Neural cell (in vitro differentiated cells): ENCODE data around the gene ACAA1.

Source experiments
- POLR2AphosphoS5 ChIP-seq: IDR thresholded peaks from 2 replicates; pipeline ENCODE4 v1.6.1; 2012
- RAD21 ChIP-seq: fragments of 450-650 bp; conservative IDR thresholded peaks from 2 replicates; pipeline ENCODE4 v1.6.1; 2014; ENCODE audit warnings: antibody characterized with exemption, mild to moderate bottlenecking, moderate library complexity
- TF ChIP-seq, protein P1 (sequence below): fragments of 450-650 bp; IDR thresholded peaks from 2 replicates; pipeline ENCODE4 v1.5.1; 2014; ENCODE audit warnings: antibody characterized with exemption, mild to moderate bottlenecking, moderate library complexity; ENCODE audit not compliant: poor library complexity, severe bottlenecking
- TF ChIP-seq, protein P2 (sequence below): IDR thresholded peaks from 2 replicates; pipeline ENCODE4 v1.6.1; 2012; ENCODE audit warnings: borderline replicate concordance

DNA sequence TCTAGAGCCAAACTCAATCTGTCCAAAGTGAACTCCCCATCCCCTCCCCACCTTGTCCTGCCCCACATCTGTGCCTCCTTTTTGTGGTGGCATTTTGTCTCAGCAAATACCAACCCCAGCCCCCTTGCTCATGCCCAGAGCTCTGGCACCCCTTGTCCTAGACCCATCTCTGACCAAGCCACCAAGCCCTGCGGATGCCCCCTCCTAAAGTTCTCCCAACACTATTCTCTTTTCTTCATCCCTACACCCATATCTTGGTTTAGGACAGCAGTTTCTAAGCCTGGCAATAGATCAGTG is 17.7 kb downstream of the ACAA1 start:
- TF ChIP-seq, protein P1, sequence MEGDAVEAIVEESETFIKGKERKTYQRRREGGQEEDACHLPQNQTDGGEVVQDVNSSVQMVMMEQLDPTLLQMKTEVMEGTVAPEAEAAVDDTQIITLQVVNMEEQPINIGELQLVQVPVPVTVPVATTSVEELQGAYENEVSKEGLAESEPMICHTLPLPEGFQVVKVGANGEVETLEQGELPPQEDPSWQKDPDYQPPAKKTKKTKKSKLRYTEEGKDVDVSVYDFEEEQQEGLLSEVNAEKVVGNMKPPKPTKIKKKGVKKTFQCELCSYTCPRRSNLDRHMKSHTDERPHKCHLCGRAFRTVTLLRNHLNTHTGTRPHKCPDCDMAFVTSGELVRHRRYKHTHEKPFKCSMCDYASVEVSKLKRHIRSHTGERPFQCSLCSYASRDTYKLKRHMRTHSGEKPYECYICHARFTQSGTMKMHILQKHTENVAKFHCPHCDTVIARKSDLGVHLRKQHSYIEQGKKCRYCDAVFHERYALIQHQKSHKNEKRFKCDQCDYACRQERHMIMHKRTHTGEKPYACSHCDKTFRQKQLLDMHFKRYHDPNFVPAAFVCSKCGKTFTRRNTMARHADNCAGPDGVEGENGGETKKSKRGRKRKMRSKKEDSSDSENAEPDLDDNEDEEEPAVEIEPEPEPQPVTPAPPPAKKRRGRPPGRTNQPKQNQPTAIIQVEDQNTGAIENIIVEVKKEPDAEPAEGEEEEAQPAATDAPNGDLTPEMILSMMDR: no peak
- no peak for TF ChIP-seq POLR2AphosphoS5
- TF ChIP-seq, protein P2, sequence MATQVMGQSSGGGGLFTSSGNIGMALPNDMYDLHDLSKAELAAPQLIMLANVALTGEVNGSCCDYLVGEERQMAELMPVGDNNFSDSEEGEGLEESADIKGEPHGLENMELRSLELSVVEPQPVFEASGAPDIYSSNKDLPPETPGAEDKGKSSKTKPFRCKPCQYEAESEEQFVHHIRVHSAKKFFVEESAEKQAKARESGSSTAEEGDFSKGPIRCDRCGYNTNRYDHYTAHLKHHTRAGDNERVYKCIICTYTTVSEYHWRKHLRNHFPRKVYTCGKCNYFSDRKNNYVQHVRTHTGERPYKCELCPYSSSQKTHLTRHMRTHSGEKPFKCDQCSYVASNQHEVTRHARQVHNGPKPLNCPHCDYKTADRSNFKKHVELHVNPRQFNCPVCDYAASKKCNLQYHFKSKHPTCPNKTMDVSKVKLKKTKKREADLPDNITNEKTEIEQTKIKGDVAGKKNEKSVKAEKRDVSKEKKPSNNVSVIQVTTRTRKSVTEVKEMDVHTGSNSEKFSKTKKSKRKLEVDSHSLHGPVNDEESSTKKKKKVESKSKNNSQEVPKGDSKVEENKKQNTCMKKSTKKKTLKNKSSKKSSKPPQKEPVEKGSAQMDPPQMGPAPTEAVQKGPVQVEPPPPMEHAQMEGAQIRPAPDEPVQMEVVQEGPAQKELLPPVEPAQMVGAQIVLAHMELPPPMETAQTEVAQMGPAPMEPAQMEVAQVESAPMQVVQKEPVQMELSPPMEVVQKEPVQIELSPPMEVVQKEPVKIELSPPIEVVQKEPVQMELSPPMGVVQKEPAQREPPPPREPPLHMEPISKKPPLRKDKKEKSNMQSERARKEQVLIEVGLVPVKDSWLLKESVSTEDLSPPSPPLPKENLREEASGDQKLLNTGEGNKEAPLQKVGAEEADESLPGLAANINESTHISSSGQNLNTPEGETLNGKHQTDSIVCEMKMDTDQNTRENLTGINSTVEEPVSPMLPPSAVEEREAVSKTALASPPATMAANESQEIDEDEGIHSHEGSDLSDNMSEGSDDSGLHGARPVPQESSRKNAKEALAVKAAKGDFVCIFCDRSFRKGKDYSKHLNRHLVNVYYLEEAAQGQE: no peak
- TF ChIP-seq RAD21: no peak
